CMK (cell line): ENCODE data around the gene ZNF33A.
"Not testable (repeated sequence)": the region's sequence is repeated elsewhere in the genome, so short reads cannot be mapped to it uniquely, and the experiment has no call there.

ENCODE experiments used
- DNase-seq: peaks from one replicate; pipeline ENCODE4 v3.0.0-alpha.2; 2010; ENCODE audit warnings: low read depth

Gene ZNF33A

GRCh38 chr10:38045129-38045528, 34.7 kb downstream of the ZNF33A start:
- no peak for DNase-seq

- DNase-seq, result no peak
These were observed 37.2 kb downstream of the ZNF33A start for GRCh38 chr10:38047666-38048065.

- no peak for DNase-seq
These were observed 39.7 kb downstream of the ZNF33A start for GRCh38 chr10:38050212-38050611.

- no peak for DNase-seq
These were observed 43.9 kb downstream of the ZNF33A start for GRCh38 chr10:38054361-38054797.

- not testable (repeated sequence) for DNase-seq
These were observed 44.9 kb downstream of the ZNF33A start for GRCh38 chr10:38055274-38055894.

GRCh38 chr10:38069663-38070062, 59.2 kb downstream of the ZNF33A start:
- not testable (repeated sequence) for DNase-seq

GRCh38 chr10:38070501-38070900, 60.0 kb downstream of the ZNF33A start:
- no peak for DNase-seq

GRCh38 chr10:38072552-38072951, 62.1 kb downstream of the ZNF33A start:
- DNase-seq, result no peak

GRCh38 chr10:38076687-38077086, 66.2 kb downstream of the ZNF33A start:
- DNase-seq, result no peak

GRCh38 chr10:38093318-38093717, 82.8 kb downstream of the ZNF33A start:
- DNase-seq, result not testable (repeated sequence)

- no peak for DNase-seq
These were observed 83.3 kb downstream of the ZNF33A start for GRCh38 chr10:38093816-38094157.

GRCh38 chr10:38094158-38094926, 83.9 kb downstream of the ZNF33A start, which contains the start of gene ZNF37A:
Gene ZNF37A (plus strand): TSS chr10:38094337. CDS start chr10:38096618, 2,281 bp downstream.
- DNase-seq, result peak; percentile 81

GRCh38 chr10:38094927-38095574, 84.6 kb downstream of the ZNF33A start:
- no peak for DNase-seq

GRCh38 chr10:38102880-38103279, 92.4 kb downstream of the ZNF33A start:
- DNase-seq, result no peak

- DNase-seq, result no peak
These were observed 93.3 kb downstream of the ZNF33A start for GRCh38 chr10:38103756-38104155.

GRCh38 chr10:38112159-38112558, 101.7 kb downstream of the ZNF33A start:
- DNase-seq, result no peak
